Measurements from ENCODE around the gene DNAJC3. TPM values are rescaled to one million over a fixed set of nuclear protein-coding genes. Genes with fewer than 3 reads are reported as not detected.
"Not testable (repeated sequence)": the region's sequence is repeated elsewhere in the genome, so short reads cannot be mapped to it uniquely, and the experiment has no call there.

The DNAJC3 gene
- total and polyA plus RNA-seq, 4 donors, result 19.4 to 51.7 (median 30.8) TPM

DNA sequence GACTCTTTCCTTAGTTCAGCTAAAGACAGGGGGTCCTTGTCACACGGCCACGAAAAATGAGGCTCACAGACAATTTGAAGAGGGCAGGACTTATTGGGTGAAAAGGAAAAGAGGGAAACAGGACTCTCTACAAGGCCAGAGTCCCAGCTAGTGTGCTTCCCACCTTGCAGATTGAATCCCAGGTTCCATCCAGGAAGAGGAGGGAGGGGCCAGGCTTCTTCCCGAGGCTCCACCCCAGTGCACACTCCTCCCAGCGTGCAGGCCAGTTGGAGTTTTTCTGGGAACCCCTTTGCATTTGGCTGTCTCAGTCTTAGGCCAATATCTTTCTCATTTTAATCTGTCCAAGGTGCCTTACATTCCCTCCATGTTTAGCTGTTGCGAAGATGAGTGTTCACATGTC, 106.8 kb downstream of the DNAJC3 start:
- H3K27me3 ChIP-seq (ENCODE audit: control insufficient read depth, insufficient read depth, low read length), result no peaks in the 10 kb centered on the region
- no peaks in the 10 kb centered on the region for H3K36me3 ChIP-seq (ENCODE audit: control insufficient read depth, insufficient read depth, low read length)
- no peak overlapping the region for H3K27ac ChIP-seq (ENCODE audit: low read depth, low read length)
- no peaks in the 10 kb centered on the region for H3K9me3 ChIP-seq (ENCODE audit: control insufficient read depth, insufficient read depth, low read length)
- no peak overlapping the region for H3K4me3 ChIP-seq (ENCODE audit: low read depth, low read length)
- WGBS (ENCODE audit: insufficient coverage), result 78% methylated on average over 3 of the region's 5 CpGs
- DNase-seq (ENCODE audit: low read depth in 4 of 6, low spot score in 6 of 6), result no peak
- no peaks in the 10 kb centered on the region for H3K4me1 ChIP-seq (ENCODE audit: control insufficient read depth, insufficient read depth, low read length)

- H3K9me3 ChIP-seq (ENCODE audit: control insufficient read depth, insufficient read depth, low read length), result no peaks in the 10 kb centered on the region
- no peaks in the 10 kb centered on the region for H3K27me3 ChIP-seq (ENCODE audit: control insufficient read depth, insufficient read depth, low read length)
- H3K27ac ChIP-seq (ENCODE audit: low read depth, low read length), result no peak overlapping the region
- no peaks in the 10 kb centered on the region for H3K36me3 ChIP-seq (ENCODE audit: control insufficient read depth, insufficient read depth, low read length)
- 90% methylated on average over 3 of the region's 6 CpGs for WGBS (ENCODE audit: insufficient coverage)
- no peak overlapping the region for H3K4me3 ChIP-seq (ENCODE audit: low read depth, low read length)
- no peaks in the 10 kb centered on the region for H3K4me1 ChIP-seq (ENCODE audit: control insufficient read depth, insufficient read depth, low read length)
- DNase-seq (ENCODE audit: low read depth in 4 of 6, low spot score in 6 of 6), result no peak
Measured at GRCh38 chr13:95784161-95784899, 107.4 kb downstream of the DNAJC3 start.

GRCh38 chr13:95784900-95785290, 108.0 kb downstream of the DNAJC3 start:
- Histone ChIP-seq H3K27ac (ENCODE audit: low read depth, low read length) (no peak overlapping the region), H3K9me3 (ENCODE audit: control insufficient read depth, insufficient read depth, low read length) (no peaks in the 10 kb centered on the region), H3K27me3 (ENCODE audit: control insufficient read depth, insufficient read depth, low read length) (no peaks in the 10 kb centered on the region), H3K36me3 (ENCODE audit: control insufficient read depth, insufficient read depth, low read length) (no peaks in the 10 kb centered on the region), H3K4me3 (ENCODE audit: low read depth, low read length) (no peak overlapping the region), H3K4me1 (ENCODE audit: control insufficient read depth, insufficient read depth, low read length) (no peaks in the 10 kb centered on the region)
- no peak for DNase-seq (ENCODE audit: low read depth in 4 of 6, low spot score in 6 of 6)
- WGBS (ENCODE audit: insufficient coverage), result no CpG with 5 or more reads among the region's 3 CpGs

GRCh38 chr13:95787356-95788099, 110.6 kb downstream of the DNAJC3 start:
- DNase-seq (ENCODE audit: low read depth in 4 of 6, low spot score in 6 of 6), result no peak
- WGBS (ENCODE audit: insufficient coverage), result 80% methylated on average over 1 of the region's 1 CpG
- no peaks in the 10 kb centered on the region for H3K4me1 ChIP-seq (ENCODE audit: control insufficient read depth, insufficient read depth, low read length)
- no peaks in the 10 kb centered on the region for H3K36me3 ChIP-seq (ENCODE audit: control insufficient read depth, insufficient read depth, low read length)
- H3K27ac ChIP-seq (ENCODE audit: low read depth, low read length), result no peak overlapping the region
- no peaks in the 10 kb centered on the region for H3K27me3 ChIP-seq (ENCODE audit: control insufficient read depth, insufficient read depth, low read length)
- no peak overlapping the region for H3K4me3 ChIP-seq (ENCODE audit: low read depth, low read length)
- no peaks in the 10 kb centered on the region for H3K9me3 ChIP-seq (ENCODE audit: control insufficient read depth, insufficient read depth, low read length)

DNA sequence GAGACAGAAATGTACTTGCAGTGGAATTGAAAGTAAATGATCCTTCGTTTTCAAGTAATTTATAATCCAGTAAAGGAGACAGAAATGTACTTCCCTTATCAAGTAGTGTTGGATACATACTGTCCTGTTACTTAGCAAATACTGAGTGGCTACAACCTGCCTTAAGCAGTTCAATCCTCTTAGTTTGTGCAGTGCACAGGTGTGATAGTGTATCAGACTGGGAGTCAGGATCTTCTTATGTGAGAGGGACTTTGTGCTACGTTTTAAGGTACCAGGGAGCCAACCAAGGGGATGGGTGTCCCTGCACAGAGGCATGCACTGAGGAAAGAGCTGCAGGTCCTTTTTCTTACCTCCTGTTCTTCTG, 111.1 kb downstream of the DNAJC3 start:
- Histone ChIP-seq H3K9me3 (ENCODE audit: control insufficient read depth, insufficient read depth, low read length) (no peaks in the 10 kb centered on the region), H3K4me1 (ENCODE audit: control insufficient read depth, insufficient read depth, low read length) (no peaks in the 10 kb centered on the region), H3K27ac (ENCODE audit: low read depth, low read length) (no peak overlapping the region), H3K36me3 (ENCODE audit: control insufficient read depth, insufficient read depth, low read length) (peaks cover 4% of the 10 kb centered on the region), H3K4me3 (ENCODE audit: low read depth, low read length) (no peak overlapping the region), H3K27me3 (ENCODE audit: control insufficient read depth, insufficient read depth, low read length) (no peaks in the 10 kb centered on the region)
- DNase-seq (ENCODE audit: low read depth in 4 of 6, low spot score in 6 of 6), result no peak
- WGBS (ENCODE audit: insufficient coverage), result 71% methylated on average over 1 of the region's 2 CpGs

DNA sequence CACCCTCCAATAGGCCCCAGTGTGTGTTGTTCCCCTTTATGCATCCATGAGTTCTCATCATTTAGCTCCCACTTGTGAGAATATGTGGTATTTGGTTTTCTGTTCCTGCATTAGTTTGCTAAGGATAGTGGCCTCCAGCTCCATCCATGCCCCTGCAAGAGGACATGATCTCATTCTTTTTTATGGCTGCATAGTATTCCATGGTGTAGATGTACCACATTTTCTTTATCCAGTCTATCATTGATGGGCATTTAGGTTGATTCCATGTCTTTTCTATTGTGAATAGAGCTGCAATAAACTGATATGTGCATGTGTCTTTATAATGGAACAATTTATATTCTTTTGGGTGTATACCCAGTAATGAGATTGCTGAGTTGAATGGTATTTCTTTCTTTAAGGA, 112.4 kb downstream of the DNAJC3 start:
- H3K9me3 ChIP-seq (ENCODE audit: control insufficient read depth, insufficient read depth, low read length); H3K27me3 ChIP-seq (ENCODE audit: control insufficient read depth, insufficient read depth, low read length); H3K27ac ChIP-seq (ENCODE audit: low read depth, low read length); H3K4me3 ChIP-seq (ENCODE audit: low read depth, low read length); H3K4me1 ChIP-seq (ENCODE audit: control insufficient read depth, insufficient read depth, low read length); H3K36me3 ChIP-seq (ENCODE audit: control insufficient read depth, insufficient read depth, low read length); DNase-seq (ENCODE audit: low read depth in 4 of 6, low spot score in 6 of 6): not testable (repeated sequence)

DNA sequence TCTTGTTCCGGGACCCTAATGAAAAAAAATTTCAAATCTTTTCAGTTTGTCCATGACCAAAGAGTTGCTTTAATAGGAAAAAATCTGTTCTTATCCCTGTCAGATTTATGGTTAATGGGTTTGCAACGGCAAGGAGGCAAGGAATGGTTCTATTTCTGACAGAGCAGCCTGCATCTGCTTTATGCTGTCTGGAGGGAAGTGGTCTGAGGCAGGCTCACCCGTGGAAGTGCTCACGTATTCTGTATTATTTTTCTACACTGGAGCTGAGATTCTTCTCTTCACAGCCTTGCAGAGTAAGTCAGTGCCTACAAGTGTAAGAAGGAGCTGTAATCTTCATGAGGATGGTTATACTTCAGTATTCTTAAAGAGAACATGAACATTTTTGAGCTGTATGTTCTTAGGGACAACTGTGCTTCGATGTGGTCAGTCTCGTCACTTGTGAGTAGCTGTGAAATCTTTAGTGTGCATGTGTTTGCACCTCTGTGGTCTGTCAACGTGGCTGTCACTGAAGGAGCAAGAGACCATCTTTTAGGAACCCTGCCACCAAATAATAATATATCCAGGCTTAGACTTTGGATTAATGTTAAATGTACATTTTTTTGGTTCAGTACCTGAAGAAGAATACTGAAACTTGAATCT, 114.3 kb downstream of the DNAJC3 start:
- Histone ChIP-seq H3K4me1 (ENCODE audit: control insufficient read depth, insufficient read depth, low read length) (no peaks in the 10 kb centered on the region), H3K9me3 (ENCODE audit: control insufficient read depth, insufficient read depth, low read length) (no peaks in the 10 kb centered on the region), H3K27me3 (ENCODE audit: control insufficient read depth, insufficient read depth, low read length) (no peaks in the 10 kb centered on the region), H3K4me3 (ENCODE audit: low read depth, low read length) (no peak overlapping the region), H3K36me3 (ENCODE audit: control insufficient read depth, insufficient read depth, low read length) (peaks cover 6% of the 10 kb centered on the region), H3K27ac (ENCODE audit: low read depth, low read length) (no peak overlapping the region)
- DNase-seq (ENCODE audit: low read depth in 4 of 6, low spot score in 6 of 6), result no peak
- 64% methylated on average over 2 of the region's 7 CpGs for WGBS (ENCODE audit: insufficient coverage)

- H3K4me3 ChIP-seq (ENCODE audit: low read depth, low read length), result no peak overlapping the region
- peak in 1 of 6 donors; percentile 75 for DNase-seq (ENCODE audit: low read depth in 4 of 6, low spot score in 6 of 6)
- H3K36me3 ChIP-seq (ENCODE audit: control insufficient read depth, insufficient read depth, low read length), result peaks cover 6% of the 10 kb centered on the region
- no peak overlapping the region for H3K27ac ChIP-seq (ENCODE audit: low read depth, low read length)
- H3K27me3 ChIP-seq (ENCODE audit: control insufficient read depth, insufficient read depth, low read length), result no peaks in the 10 kb centered on the region
- H3K4me1 ChIP-seq (ENCODE audit: control insufficient read depth, insufficient read depth, low read length), result no peaks in the 10 kb centered on the region
- WGBS (ENCODE audit: insufficient coverage), result no CpG with 5 or more reads among the region's 3 CpGs
- H3K9me3 ChIP-seq (ENCODE audit: control insufficient read depth, insufficient read depth, low read length), result no peaks in the 10 kb centered on the region
Measured at GRCh38 chr13:95793018-95793555, 116.1 kb downstream of the DNAJC3 start.

DNA sequence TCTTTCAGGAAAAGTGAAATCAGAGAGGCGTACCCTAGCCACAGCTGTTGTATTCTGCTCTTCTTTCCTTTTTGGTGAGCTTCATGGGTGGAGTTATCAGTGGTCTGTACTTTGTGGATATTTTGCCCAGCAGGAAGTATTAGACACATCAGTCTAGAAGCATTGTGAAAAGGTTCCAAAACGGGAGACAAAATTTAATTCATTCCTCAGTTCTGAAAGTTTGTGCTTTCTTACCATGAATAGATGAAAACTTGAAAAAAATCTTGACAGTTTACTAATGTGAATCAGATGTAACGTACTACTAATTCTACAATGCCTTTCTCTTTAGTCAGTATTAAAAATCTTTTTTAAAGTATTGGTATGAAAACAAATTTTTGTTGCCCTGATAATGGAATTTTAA, 116.8 kb downstream of the DNAJC3 start:
- Histone ChIP-seq H3K4me1 (ENCODE audit: control insufficient read depth, insufficient read depth, low read length) (no peaks in the 10 kb centered on the region), H3K9me3 (ENCODE audit: control insufficient read depth, insufficient read depth, low read length) (no peaks in the 10 kb centered on the region), H3K4me3 (ENCODE audit: low read depth, low read length) (no peak overlapping the region), H3K36me3 (ENCODE audit: control insufficient read depth, insufficient read depth, low read length) (peaks cover 6% of the 10 kb centered on the region), H3K27me3 (ENCODE audit: control insufficient read depth, insufficient read depth, low read length) (no peaks in the 10 kb centered on the region), H3K27ac (ENCODE audit: low read depth, low read length) (no peak overlapping the region)
- no peak for DNase-seq (ENCODE audit: low read depth in 4 of 6, low spot score in 6 of 6)
- WGBS (ENCODE audit: insufficient coverage), result 100% methylated on average over 1 of the region's 3 CpGs
